HG03103 (cell line): ENCODE measurements around the gene TMEM170B.
A peak's percentile ranks its signal among the peaks of the same experiment; 100 is the strongest.

Experiments
- ATAC-seq: cut with Tn5 transposase; IDR thresholded peaks from one replicate; pipeline ENCODE4 v1.9.1; 2021; ENCODE audit warnings: low read depth; ENCODE audit not compliant: unreplicated experiment

Gene TMEM170B

GRCh38 chr6:11537229-11538051 lies at the start of gene TMEM170B:
TSS of gene TMEM170B (plus strand) at chr6:11537749. CDS start at chr6:11538278, 529 bp downstream.
- peak; percentile 95 for ATAC-seq

GRCh38 chr6:11490996-11491395 lies 46.6 kb upstream of the TMEM170B start:
- ATAC-seq = no peak

- ATAC-seq = no peak
These were observed 45.7 kb upstream of the TMEM170B start for GRCh38 chr6:11491596-11492463.

- ATAC-seq = no peak
These were observed 44.9 kb upstream of the TMEM170B start for GRCh38 chr6:11492464-11493290.

GRCh38 chr6:11493974-11494373 lies 43.6 kb upstream of the TMEM170B start:
- no peak for ATAC-seq

GRCh38 chr6:11494786-11495564 lies 42.6 kb upstream of the TMEM170B start:
- no peak for ATAC-seq

GRCh38 chr6:11495565-11496145 lies 41.9 kb upstream of the TMEM170B start:
- no peak for ATAC-seq

GRCh38 chr6:11496152-11497060 lies 41.1 kb upstream of the TMEM170B start:
- ATAC-seq = no peak

GRCh38 chr6:11497107-11497506 lies 40.4 kb upstream of the TMEM170B start:
- no peak for ATAC-seq

- ATAC-seq = no peak
These were observed 39.7 kb upstream of the TMEM170B start for GRCh38 chr6:11497881-11498280.

- ATAC-seq = no peak
These were observed 37.5 kb upstream of the TMEM170B start for GRCh38 chr6:11500008-11500407.

- no peak for ATAC-seq
These were observed 28.1 kb upstream of the TMEM170B start for GRCh38 chr6:11509471-11509870.

GRCh38 chr6:11514672-11515071 lies 22.9 kb upstream of the TMEM170B start:
- peak; percentile 90 for ATAC-seq

- no peak for ATAC-seq
These were observed 21.8 kb upstream of the TMEM170B start for GRCh38 chr6:11515763-11516162.

GRCh38 chr6:11522812-11523605 lies 14.5 kb upstream of the TMEM170B start:
- no peak for ATAC-seq

- ATAC-seq = no peak
These were observed 11.9 kb upstream of the TMEM170B start for GRCh38 chr6:11525468-11526155.

GRCh38 chr6:11526156-11526505 lies 11.4 kb upstream of the TMEM170B start:
- no peak for ATAC-seq
